Kidney capillary endothelial cell (primary cell): Measurements from ENCODE around the gene FCRL3.
A peak's percentile ranks its signal among the peaks of the same experiment; 100 is the strongest.
"Not testable (repeated sequence)": the region's sequence is repeated elsewhere in the genome, so short reads cannot be mapped to it uniquely, and the experiment has no call there.

Experiments
- DNase-seq: peaks from one replicate; pipeline ENCODE4 v3.0.0-alpha.2; 2018; ENCODE audit warnings: low spot score

FCRL3 gene

GRCh38 chr1:157700732-157701131, at the start of gene FCRL3:
Gene FCRL3 (minus strand): TSS chr1:157700769. CDS start chr1:157700489, 280 bp downstream.
- DNase-seq, result no peak

GRCh38 chr1:157748262-157748817, 47.8 kb upstream of the FCRL3 start:
- no peak for DNase-seq

DNA sequence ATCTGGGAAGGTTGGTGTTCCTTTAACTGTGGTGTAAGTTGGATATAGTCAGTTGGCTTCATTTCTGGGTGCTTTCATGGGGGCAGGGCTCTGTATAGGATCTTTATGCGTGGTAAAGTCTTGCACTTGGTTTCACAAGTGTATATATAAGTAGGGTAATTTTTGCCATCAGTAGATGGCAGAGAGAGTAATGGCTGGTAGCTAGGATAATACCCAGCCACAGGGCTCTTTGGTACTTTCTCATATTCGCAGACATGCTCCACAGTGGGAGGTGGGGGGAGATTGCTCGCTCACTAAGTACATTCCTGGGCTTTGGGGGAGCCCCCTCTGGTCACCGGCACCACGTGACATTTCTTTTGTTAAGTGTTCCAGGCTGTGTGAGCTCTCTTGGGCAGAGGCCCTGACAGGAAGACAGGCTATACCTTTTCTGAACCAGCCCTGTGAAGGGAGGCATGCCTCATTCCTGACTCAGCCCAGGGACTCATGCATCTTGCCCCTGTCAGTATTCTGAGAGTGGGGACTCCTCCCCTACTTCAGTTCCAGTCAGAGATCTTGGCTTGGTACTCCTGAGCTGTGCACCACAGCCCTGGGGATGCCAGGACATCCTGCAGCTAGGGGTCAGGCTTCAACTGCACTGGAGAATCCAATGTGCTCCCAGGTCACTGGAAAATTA, 38.8 kb upstream of the FCRL3 start:
- DNase-seq, result no peak

GRCh38 chr1:157735991-157736390, 35.4 kb upstream of the FCRL3 start:
- not testable (repeated sequence) for DNase-seq

DNA sequence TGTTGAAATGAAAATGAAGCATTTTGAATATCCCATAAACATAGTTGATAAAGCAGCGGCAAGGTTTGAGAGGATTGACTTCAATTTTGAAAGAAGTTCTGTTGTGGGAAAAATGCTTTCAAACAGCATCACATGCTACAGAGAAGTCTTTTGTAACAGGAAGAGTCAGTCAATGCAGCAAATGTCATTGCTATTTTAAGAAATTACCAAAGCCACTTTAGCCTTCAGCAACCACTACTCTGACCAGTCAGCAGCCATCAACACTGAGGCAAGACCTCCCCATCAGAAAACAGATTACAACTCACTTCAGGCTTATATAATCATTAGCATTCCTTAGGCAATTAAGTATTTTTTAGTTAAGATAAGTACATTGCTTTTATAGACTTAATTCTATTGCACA, 33.8 kb upstream of the FCRL3 start:
- DNase-seq, result no peak

- no peak for DNase-seq
Measured at GRCh38 chr1:157732755-157733154, 32.2 kb upstream of the FCRL3 start.

DNA sequence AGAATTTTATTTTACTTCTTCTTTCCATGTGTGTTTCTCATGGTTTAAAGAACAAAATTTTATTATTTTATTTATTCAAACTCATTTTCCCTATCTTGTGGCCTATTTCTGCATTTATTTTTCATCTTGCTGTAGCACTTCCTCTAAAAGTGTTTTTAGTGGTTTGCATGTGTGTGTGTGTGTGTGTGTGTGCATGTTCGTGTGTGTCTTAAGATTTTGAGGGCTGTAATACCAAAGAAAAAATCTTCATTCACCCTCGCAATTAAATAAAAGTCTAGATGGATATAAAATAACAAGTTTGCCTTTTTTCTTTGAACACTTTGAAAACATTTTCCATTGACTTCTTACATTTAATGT, 24.6 kb upstream of the FCRL3 start:
- DNase-seq, result no peak

- no peak for DNase-seq
Measured at GRCh38 chr1:157724537-157725220, 24.1 kb upstream of the FCRL3 start.

GRCh38 chr1:157723157-157723556, 22.6 kb upstream of the FCRL3 start:
- DNase-seq, result no peak

- DNase-seq, result no peak
Measured at GRCh38 chr1:157721985-157722384, 21.4 kb upstream of the FCRL3 start.

- no peak for DNase-seq
Measured at GRCh38 chr1:157715736-157716135, 15.2 kb upstream of the FCRL3 start.

- no peak for DNase-seq
Measured at GRCh38 chr1:157711802-157712201, 11.2 kb upstream of the FCRL3 start.

DNA sequence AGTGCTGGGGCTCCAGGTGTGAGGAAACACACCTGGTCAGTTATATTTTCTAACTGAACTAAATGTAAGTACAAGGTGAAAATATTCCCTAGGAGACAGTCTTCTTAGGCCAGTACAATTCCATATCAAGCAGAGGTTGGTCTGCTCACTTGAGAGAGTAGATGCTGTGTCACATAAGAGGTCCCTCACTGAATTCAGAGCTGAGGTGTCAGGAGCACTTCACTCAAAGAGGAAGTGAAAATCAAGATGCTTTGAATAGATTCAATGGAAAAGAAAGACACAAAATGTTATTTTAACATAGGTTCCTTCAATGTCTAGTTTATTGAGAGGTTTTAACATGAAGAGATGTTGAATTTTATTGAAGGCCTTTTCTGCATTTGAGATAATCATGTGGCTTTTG, 4.3 kb upstream of the FCRL3 start:
- DNase-seq, result no peak

- no peak for DNase-seq
Measured at GRCh38 chr1:157703981-157704380, 3.4 kb upstream of the FCRL3 start.

GRCh38 chr1:157702308-157702825, 1.8 kb upstream of the FCRL3 start:
- DNase-seq, result no peak

GRCh38 chr1:157700305-157700704, 264 bp downstream of the FCRL3 start:
- no peak for DNase-seq

DNA sequence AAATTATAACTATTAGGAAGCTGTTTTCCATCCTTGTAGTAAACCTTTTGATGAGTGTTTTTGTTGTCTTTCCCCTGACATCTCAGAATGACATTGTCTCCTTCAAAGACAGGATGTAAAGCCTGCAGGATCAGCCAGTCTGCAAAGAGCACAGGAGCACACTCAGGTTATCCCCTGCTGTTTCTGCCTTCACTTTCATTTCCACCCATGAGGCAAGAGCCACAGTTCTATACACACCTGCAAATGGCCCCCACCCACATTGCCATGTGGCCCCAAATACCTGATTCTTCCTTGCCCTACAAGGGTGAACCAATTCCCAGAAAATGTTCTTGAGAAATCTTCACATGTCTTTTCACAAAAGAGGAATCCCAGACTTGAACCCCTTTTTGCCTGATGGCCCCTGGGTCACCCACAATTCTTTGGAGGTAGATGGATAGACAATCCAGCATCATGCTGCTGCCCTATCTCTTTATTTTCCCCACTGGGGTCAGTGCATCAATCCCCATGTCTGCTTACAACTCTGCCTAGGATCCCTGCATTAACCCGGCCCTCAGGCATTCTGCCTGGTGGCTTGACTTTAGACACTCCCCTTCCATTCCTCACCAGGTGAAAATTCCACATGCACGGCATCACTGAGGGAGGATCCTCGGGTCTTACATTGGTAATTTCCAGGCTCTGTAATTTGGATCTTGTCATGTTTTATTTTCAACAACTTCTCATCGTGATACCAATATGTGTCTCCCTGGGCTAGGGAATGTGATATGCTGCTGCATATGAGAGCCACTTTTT, 2.6 kb downstream of the FCRL3 start:
- DNase-seq, result no peak

DNA sequence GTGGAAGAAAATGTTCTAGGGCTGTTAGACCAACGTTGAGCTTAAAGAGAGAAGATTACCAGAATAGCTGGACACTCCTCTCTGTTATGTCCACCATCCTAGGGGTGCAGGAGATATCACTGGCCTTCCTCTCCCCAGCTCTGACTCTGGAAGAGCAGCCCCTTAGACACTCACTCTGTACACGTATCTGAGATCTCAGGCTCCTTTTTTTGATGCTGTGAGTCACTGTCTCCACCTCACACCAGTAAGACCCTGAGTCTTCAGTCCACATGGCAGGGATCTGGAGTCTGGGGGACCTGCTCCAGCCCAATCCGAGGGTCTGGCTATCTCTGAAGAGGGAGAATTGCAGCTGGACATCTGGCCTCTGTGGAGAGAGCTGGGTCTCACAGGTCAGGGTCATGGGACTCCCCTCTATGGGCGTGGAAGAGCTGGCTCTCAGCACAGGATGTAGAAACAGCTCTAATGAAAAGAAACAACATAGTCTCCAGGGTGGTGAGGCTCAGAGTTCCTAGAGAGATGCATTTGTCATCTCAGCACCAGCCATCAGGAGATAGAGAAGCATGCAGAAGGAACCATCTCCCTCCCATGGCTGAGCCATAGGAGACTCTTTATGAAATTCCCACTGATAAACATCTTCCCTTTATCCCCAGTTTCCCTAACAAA, 3.5 kb downstream of the FCRL3 start:
- no peak for DNase-seq

GRCh38 chr1:157695417-157695816, 5.2 kb downstream of the FCRL3 start:
- no peak for DNase-seq

GRCh38 chr1:157691285-157691920, 9.2 kb downstream of the FCRL3 start:
- peak; percentile 3 for DNase-seq

GRCh38 chr1:157682710-157683437, 17.7 kb downstream of the FCRL3 start:
- no peak for DNase-seq
